Measurements from ENCODE around the gene RBM5.

Gene RBM5

DNA sequence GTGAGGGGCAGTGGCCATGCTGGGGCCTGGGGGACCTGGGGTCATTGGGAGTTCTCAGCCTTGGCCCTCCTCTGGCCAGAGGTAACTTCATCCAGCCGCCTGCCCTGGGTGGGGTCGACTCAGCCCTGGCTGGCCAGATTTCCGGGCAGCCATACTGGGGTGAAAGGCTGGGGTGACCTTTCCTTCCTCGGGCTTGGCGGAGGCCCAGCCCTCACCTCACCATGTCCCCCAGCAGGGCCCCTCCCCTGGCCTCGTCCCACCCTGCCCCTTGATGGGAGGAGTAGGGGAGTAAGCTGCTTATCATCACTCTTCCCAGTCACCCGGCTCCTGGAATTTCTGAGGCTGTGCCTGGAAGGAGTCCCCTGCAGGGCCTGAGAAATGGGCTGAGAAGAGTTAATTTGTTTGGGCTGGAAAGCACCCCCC, 71.9 kb downstream of the RBM5 start:
- no peak for DNase-seq (ENCODE audit: low read depth in 2 of 2)

DNA sequence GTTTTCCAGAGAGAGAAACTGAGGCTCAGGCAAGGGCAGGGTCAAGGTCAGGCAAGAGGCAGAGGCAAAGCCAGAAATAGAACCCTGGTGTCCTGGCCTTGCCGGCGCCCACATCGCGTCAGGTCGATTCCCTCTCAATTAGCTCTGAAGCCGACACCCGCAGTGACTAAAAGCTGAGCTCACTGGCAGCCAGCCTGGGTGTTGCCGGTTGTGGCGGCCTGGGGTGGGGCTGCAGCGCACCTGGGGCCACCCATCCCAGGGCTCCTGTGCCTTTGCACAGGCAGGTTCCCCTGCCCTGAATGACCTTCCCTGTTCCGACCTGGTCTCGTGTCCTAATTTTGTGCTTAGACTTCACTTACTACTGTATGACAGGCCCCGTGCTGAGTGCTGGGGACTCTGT, 72.6 kb downstream of the RBM5 start:
- DNase-seq (ENCODE audit: low read depth in 2 of 2): no peak

DNA sequence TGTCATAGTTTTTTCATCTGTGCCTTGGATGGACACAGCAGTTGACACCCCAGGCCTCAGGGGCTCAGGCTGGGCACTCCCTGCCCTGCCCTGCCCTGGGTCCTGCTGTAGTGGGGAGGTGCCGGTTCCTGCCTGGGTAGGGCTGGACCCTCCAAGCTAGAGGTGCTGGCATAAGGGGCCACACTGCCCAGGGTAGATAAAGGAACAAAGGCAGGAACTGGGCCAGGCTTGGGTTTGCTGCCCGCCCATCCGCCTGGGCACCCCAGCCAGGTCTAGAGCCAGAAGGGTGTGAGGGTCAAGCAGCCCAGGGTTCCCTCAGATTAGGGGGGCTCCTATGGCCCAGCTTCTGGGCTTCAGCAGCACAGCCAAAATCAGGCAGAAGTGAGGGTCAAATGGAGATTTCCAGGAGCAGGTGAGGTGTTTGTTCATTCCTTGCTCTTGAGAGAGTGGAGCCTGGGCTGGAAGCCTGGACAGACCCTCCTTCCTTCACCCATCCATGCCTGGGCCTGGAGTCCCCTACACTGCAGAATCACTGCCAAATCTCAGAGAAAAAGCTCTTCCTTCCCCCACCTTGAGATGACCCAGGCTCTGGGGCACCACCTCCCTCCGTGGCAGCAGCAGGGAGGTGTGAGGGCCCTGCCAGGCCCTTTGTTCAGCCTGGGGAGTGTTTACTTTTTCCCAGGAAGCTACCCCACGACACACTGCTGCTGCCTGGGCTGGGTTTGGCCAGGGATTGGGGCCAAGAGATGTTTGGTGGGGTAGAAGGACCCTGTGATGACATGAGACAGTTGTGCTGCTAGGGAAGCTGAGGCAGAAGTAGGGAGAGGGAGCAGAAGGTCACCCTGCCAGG, 73.5 kb downstream of the RBM5 start:
- no peak for DNase-seq (ENCODE audit: low read depth in 2 of 2)

DNA sequence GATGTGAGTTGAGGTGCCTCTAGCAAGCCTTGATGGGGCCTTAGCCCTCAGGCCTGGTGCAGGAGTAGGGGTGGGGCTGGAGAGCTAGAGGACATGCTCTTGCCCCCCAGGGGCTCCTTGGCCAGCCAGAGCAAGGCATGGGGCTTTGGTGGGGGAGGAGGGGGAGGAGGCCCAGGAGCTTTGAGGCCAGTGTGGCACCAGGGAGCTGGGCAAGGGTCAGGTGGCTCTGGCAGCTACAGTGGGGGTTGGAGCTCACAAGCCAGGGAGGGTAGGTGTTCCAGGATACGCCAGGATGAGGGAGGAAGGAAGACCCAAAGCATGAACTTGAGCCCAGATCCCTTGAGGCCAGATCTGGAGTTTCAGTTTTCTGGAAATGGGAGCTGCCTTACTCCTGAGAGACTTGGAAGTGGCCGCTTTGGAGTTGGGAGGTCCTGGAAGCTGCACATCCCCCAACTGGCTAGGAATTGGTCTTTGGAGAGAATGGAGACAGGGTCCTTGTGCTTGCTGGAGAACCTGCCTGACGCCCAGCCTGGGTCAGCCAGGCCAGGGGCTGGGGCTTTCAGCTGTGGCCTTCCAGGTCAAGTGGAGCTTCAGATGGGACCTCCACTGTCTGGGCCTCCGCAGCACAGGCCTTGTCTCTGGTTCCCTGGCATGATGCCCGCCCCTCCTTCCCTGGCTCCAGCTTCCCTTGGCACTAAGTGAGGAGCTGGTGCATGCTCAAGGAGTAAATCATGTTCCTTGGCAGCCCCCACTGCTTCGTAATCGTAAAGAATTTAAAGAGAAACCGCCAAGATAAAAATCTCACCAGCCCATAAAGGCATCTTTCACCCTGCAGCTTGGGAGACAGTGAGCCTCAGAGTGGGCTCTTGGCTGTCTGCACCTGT, 75.1 kb downstream of the RBM5 start:
- DNase-seq (ENCODE audit: low read depth in 2 of 2): peak; percentile 78 to 82

DNA sequence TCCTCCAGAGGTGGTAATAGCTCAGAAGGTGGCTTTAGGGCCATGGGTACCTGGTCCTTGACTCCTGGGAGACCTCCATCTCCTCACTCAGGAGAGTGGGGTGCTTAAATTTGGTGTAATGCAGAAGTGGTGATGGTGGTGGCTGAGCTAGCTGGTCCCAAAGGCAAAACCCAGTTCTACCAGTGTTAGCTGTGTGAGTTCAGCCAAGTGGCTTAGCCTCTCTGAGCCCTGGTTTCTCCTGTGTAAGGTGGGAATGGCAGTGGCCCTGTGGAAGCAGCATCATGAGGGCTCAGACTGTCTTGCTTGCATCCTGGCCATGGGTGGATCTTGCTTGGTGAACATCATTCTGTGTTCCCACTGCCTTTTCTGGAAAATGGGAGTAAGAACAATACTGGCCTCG, 75.8 kb downstream of the RBM5 start:
- no peak for DNase-seq (ENCODE audit: low read depth in 2 of 2)

DNA sequence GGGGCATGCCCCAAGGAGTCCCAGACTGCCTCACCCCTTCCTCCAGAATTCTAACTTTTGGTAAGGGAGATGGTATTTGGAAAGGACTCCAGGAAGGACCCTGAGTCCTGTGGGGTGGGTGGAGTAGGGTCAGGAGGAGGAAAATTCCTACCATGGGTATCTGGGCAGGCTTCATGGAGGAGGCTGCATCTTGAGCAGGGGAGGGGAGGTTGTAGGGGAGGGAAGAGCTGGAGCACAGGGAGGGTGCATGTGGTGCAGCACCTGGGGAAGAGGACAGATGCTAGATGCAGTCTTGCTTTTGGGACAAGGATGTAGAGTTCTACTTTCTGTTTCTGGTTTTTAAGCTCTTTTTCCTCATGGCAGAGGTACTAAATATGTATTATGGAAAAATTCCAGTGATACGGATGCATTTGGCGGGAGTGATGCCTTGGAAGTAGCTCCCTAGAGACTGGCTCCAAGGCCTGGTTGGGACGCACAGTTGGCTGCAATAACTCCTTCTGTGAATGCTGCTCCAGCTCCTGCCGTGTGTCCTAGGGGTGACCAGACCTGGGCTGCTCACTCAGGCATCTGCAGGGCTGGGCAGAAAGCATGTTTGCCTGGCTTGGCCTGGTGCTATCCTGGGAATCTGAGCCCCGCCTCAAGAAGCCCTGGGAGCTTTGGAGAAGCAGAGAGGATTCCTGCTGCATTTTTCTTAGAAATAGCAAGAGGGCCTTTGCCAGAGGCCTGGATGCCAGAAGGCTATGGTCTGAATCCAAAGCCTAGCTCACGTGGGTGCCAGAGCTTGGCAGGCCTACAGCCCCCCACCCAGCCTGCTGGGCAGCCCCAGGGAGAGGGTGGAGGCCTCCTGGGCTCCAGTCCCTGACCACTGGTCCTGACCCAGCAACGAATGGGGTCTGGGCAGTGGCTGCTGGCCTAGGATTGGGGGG, 76.5 kb downstream of the RBM5 start:
- DNase-seq (ENCODE audit: low read depth in 2 of 2): peak; percentile 39 to 50

DNA sequence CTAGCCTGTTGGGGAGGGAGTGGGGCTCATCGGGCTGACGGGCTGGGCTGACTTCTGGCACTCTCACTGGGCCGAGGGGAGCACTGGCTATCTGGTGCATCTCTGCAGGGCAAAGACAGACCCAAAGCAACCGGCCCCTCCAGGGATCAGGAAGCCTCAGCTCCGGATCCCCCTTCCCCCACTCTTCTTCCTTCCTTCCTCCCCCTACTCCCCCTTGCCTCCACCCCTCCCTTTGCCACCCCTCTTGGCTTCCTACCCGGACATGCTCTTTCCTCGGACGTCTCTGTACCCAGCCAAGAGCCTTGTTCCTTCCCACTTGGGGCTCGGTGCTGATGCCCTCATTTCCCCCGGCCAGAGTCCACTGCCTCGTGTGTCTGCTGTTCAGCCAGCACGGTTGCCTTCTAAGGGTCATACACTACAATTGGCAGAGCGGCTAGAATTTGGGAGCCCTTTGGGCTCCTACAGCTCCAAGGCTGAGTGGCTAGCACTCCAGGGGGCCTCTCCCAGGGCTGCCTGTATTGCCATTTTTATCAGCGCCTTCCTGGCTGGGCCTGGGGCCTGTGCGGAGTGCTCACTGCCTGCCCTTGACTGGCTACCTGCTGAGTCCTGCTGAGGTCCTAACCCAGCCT, 77.3 kb downstream of the RBM5 start:
- no peak for DNase-seq (ENCODE audit: low read depth in 2 of 2)

DNA sequence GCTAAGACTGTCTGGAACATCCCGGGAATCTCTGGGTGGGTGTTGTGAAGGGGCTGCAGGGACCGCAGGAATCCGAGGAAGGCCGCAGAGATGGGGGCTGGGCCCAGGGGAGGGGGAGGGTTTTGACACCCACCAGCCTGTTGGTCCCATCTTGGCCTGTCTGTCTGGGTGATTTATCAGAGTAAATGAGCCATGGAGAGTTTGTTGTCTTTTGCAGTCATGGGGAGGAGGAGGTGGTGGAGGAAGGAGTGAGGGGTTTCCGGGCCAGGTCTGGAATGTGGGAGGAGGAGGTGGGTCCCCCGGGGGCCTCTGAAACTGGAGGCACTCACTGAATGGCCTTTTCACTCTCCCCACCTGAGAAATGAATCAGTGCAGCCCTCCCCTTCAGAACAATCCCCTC, 77.9 kb downstream of the RBM5 start:
- no peak for DNase-seq (ENCODE audit: low read depth in 2 of 2)

DNA sequence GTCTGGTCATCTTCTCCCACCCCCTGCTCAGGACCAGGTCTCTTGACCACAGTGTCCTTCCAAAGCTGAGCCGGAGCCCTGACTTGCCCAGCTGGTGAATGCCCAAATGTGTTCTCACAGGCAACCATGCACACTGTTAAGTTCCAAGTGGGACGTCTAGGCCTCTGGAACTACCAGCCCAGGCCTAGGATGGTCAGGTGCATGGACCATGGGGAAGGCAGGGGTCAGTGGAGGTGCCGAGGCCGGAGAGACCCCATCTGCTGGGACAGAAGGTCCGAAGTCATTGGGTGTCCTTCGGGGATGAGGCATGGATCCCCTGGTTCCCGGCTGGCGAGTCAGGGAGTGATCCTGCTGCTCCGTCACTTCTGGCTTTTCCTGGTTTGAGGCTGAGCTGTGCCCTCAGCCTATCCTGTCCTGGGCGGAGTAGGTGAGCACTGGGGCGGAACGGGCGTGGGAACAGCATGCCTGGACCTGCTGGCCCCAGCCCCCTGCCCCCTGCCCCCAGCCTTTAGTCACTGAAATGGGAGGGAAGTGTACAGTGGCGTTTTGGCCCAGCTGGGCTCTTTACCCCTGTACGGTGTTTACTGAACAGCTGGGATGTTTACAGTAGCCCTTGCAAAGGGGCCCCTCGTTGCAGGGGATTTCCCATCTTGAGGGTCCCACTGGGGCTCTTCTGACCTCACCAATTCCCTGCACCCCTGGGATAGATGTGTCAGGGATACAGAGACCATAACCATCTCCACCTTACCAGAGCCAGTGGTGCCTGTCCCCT, 78.5 kb downstream of the RBM5 start:
- no peak for DNase-seq (ENCODE audit: low read depth in 2 of 2)

DNA sequence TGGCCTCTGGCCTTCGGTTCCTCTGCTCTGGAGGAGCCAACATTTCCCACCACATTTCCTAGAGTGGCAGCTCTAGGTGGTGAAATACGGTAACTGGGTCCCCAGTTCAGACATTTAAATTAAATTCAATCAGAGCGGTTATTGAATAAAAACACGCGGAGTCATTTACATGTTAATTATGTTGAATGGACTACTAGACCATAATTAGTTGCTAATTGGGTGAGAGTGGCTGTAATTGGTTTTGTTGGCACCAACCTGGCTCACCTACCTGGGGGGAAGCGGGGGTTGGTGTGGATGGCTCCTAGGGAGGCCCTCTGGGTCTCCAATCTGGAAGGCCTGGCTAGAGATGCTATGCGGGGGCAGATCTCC, 79.1 kb downstream of the RBM5 start:
- DNase-seq (ENCODE audit: low read depth in 2 of 2): no peak

DNA sequence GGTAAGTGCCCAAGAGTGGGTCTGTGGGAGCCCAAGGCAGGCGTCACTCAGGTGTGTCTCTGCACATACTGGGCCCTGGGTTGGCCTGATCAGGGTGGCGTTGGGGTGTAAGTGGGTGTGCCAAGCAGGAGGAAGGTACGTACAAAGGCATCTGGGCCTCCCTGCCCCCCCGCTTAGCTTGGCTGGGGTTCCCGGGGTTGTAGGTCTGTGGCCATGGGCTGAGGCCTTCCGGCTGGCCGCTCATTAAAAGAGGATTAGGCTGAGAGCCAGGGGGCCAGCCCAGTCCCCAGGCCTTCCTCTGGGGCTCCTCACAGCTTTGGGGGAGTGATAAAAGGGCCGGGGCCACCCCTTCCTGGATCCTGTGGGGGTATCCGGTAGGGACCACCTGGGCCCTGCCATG, 79.7 kb downstream of the RBM5 start:
- DNase-seq (ENCODE audit: low read depth in 2 of 2): no peak

Data from fibroblast of skin of left quadriceps (primary cell).